Prostate gland (tissue), 2 donors: Measurements from ENCODE around the gene SPG21.

Experiments
- POLR2A ChIP-seq: fragments of 450-650 bp; IDR thresholded peaks from one replicate; pipeline ENCODE4 v1.6.1; 2016; ENCODE audit warnings: antibody characterized with exemption, mild to moderate bottlenecking
- TF ChIP-seq, protein P1 (sequence below), 4 experiments: fragments of 200-600 bp in 2 of 4; fragments of 450-650 bp in 2 of 4; sonication (generic) in 2 of 4; IDR thresholded peaks; 1 replicate in 3 of 4; 2 replicates in 1 of 4; pipeline ENCODE4 v1.5.1; 2016 to 2019; ENCODE audit warnings: antibody characterized with exemption in 4 of 4, mild to moderate bottlenecking in 2 of 4, moderate library complexity in 2 of 4

GRCh38 chr15:64954395-64954794, 35.3 kb downstream of the SPG21 start:
- TF ChIP-seq, protein P1, sequence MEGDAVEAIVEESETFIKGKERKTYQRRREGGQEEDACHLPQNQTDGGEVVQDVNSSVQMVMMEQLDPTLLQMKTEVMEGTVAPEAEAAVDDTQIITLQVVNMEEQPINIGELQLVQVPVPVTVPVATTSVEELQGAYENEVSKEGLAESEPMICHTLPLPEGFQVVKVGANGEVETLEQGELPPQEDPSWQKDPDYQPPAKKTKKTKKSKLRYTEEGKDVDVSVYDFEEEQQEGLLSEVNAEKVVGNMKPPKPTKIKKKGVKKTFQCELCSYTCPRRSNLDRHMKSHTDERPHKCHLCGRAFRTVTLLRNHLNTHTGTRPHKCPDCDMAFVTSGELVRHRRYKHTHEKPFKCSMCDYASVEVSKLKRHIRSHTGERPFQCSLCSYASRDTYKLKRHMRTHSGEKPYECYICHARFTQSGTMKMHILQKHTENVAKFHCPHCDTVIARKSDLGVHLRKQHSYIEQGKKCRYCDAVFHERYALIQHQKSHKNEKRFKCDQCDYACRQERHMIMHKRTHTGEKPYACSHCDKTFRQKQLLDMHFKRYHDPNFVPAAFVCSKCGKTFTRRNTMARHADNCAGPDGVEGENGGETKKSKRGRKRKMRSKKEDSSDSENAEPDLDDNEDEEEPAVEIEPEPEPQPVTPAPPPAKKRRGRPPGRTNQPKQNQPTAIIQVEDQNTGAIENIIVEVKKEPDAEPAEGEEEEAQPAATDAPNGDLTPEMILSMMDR (IDR thresholded peaks at IDR 0.05) = no peak
- no peak for TF ChIP-seq POLR2A
